Activated B cell treated with CpG ODN at 0.5 μM for 24 hours (primary cell): ENCODE measurements around the gene TNK1. TPM values are rescaled to one million over a fixed set of nuclear protein-coding genes. Genes with fewer than 3 reads are reported as not detected.
A peak's percentile ranks its signal among the peaks of the same experiment; 100 is the strongest.
"Not testable (repeated sequence)": the region's sequence is repeated elsewhere in the genome, so short reads cannot be mapped to it uniquely, and the experiment has no call there.

Source experiments
- ATAC-seq: fragments of 200-7000 bp; cut with Tn5 transposase; one replicate; pipeline ENCODE4 v1.10.0; 2021; ENCODE audit warnings: low read depth, mild to moderate bottlenecking, moderate library complexity
- CTCF ChIA-PET: fragments of 350-600 bp; sonication (Branson Sonifier 250); formaldehyde crosslinking; loops from one replicate; lab custom pipeline; 2021; ENCODE audit warnings: antibody characterized with exemption; lab: Charles Lee
- POLR2A ChIA-PET: fragments of 350-600 bp; sonication (Branson Sonifier 250); formaldehyde crosslinking; loops from one replicate; lab custom pipeline; 2021; ENCODE audit warnings: antibody characterized with exemption; lab: Charles Lee
- DNase-seq: peaks from one replicate; pipeline ENCODE4 v3.0.0; 2022
- H3K27ac Mint-ChIP-seq: one replicate; pipeline ENCODE4 v1.8.0; 2020; ENCODE audit warnings: mixed read lengths
- H3K27me3 Mint-ChIP-seq: one replicate; pipeline ENCODE4 v1.8.0; 2021; ENCODE audit warnings: mixed read lengths
- H3K36me3 Mint-ChIP-seq: one replicate; pipeline ENCODE4 v1.8.0; 2021; ENCODE audit warnings: low read depth, mixed read lengths
- H3K4me1 Mint-ChIP-seq: one replicate; pipeline ENCODE4 v1.8.0; 2021; ENCODE audit warnings: mixed read lengths
- H3K4me3 Mint-ChIP-seq: one replicate; pipeline ENCODE4 v1.8.0; 2020; ENCODE audit warnings: mild to moderate bottlenecking, mixed read lengths
- H3K9me3 Mint-ChIP-seq: one replicate; pipeline ENCODE4 v1.8.0; 2020; ENCODE audit warnings: mixed read lengths
- intact Hi-C: fragments of 100-400 bp; cut with micrococcal nuclease; formaldehyde crosslinking; loops from one replicate; pipeline ENCODE4 v1.15.1; 2024
- total RNA-seq: library from RNA; stranded (reverse); gene quantifications from 2 replicates; pipeline ENCODE4 v1.2.3, GENCODE V29; 2022
- TF ChIP-seq, protein P1 (sequence below): fragments of 200-600 bp; IDR thresholded peaks from one replicate; pipeline ENCODE4 v1.8.0; 2022; ENCODE audit warnings: antibody characterized with exemption, mild to moderate bottlenecking

The TNK1 gene
- total RNA-seq, 1 donor from 2014 or later: 5.8 TPM

DNA sequence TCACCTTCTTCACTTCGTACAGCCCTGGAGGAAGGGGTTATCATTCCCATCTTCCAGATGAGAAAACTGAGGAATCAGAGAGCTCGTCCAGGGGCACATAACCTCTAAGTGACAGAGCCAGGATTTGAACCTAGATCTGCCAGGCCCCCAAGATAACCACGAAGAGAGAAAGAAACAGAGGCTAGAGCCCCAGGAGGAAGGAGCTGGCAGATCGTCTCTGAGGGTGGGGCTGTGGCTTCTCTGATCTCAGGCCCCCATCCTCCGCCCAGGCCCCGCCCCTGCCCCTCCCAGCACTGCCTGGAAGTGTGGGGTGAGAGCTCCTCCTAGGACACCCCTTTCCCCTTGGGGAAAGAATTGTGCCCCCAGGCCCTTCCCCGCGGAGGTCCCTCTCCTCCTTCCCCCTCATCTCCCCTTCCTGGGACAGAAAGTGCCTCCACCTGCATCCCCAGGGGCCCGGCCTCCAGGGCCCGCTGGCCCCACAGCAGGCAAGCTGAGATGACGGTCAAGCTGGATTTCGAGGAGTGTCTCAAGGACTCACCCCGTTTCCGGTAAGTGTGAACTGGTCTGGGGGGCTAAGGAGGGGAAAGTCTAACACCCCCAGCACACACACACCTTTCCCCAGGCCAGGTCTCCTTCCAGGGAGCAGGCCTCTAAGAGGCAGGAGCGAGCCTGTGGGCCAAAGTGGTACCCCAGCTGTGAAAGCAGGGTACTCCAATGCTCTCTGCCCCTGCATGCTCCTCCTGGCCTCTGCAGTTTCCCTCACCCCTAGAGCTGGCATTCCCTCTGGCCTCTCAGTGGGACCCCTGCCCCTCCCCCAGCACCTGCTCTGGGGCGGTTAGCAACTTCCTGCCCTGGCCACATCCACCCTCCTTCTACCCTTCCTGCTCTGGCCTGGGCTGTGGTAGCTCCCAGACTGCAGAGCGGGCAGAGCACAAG lies 44.4 kb upstream of the TNK1 start, which contains the start of gene ACAP1:
Gene ACAP1, plus strand, starts transcription at position 290 of the 936 bp plus-strand sequence. Its CDS starts 206 bp downstream, at position 496.
- POLR2A ChIA-PET: interaction anchor here (0.6 to 3.4 kb wide), 35 partner anchors 9 to 837 kb away, joined by 3 to 48 read pairs (median 5); partner anchors contain the start of genes ACADVL, CD68, DLG4 and DVL2
- DNase-seq (peak; percentile 67), ATAC-seq (peak; percentile 96)
- Mint-ChIP-seq H3K9me3 (no peaks in the 10 kb centered on the region), H3K4me3 (peak within 1 kb of the TSS; percentile 85), H3K27me3 (no peaks in the 10 kb centered on the region), H3K36me3 (peaks cover 26% of the 10 kb centered on the region), H3K4me1 (peaks cover 49% of the 10 kb centered on the region), H3K27ac (peak within 1 kb of the TSS; percentile 98)
- intact Hi-C loops: loop anchor here (1.0 kb wide), 2 partner anchors 7 to 14 kb away; partner anchors contain the start of gene NEURL4
- CTCF ChIA-PET: interaction anchor here (0.7 to 3.8 kb wide), 15 partner anchors 9 to 291 kb away, joined by 3 to 21 read pairs (median 5); partner anchors contain the start of gene SLC2A4
- TF ChIP-seq, protein P1, sequence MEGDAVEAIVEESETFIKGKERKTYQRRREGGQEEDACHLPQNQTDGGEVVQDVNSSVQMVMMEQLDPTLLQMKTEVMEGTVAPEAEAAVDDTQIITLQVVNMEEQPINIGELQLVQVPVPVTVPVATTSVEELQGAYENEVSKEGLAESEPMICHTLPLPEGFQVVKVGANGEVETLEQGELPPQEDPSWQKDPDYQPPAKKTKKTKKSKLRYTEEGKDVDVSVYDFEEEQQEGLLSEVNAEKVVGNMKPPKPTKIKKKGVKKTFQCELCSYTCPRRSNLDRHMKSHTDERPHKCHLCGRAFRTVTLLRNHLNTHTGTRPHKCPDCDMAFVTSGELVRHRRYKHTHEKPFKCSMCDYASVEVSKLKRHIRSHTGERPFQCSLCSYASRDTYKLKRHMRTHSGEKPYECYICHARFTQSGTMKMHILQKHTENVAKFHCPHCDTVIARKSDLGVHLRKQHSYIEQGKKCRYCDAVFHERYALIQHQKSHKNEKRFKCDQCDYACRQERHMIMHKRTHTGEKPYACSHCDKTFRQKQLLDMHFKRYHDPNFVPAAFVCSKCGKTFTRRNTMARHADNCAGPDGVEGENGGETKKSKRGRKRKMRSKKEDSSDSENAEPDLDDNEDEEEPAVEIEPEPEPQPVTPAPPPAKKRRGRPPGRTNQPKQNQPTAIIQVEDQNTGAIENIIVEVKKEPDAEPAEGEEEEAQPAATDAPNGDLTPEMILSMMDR: no peak

DNA sequence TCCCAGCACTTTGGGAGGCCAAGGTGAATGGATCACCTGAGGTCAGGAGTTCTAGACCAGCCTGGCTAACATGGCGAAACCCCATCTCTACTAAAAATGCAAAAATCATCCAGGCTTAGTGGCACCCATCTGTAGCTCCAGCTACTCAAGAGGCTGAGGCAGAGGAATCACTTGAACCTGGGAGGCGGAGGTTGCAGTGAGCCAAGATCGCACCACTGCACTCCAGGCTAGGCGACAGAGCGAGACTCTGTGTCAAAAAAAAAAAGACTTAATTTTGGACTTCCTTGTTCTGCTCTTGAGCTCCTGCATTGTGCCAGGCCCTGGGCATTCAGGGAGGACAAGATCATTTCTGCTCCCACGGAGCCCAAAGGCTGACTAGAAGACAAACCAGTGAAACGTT lies 43.3 kb upstream of the TNK1 start:
- peaks cover 43% of the 10 kb centered on the region for H3K4me1 Mint-ChIP-seq
- not testable (repeated sequence) for H3K9me3 Mint-ChIP-seq, DNase-seq, H3K27me3 Mint-ChIP-seq
- intact Hi-C loops: loop anchor here (1.0 kb wide), 1 partner anchor 8 kb away; the partner anchor contains the start of gene NEURL4
- peak overlapping the region; percentile 98 for H3K27ac Mint-ChIP-seq
- CTCF ChIA-PET: interaction anchor here (0.5 to 3.8 kb wide), 11 partner anchors 8 to 652 kb away, joined by 3 to 21 read pairs (median 6); no protein-coding TSS in a partner anchor
- peaks cover 35% of the 10 kb centered on the region for H3K36me3 Mint-ChIP-seq
- ATAC-seq: peak; percentile 22
- POLR2A ChIA-PET: interaction anchor here (0.7 to 3.4 kb wide), 21 partner anchors 8 to 349 kb away, joined by 3 to 48 read pairs (median 10); partner anchors contain the start of genes CD68, DVL2, GABARAP and GPS2
- peak overlapping the region; percentile 85 for H3K4me3 Mint-ChIP-seq

DNA sequence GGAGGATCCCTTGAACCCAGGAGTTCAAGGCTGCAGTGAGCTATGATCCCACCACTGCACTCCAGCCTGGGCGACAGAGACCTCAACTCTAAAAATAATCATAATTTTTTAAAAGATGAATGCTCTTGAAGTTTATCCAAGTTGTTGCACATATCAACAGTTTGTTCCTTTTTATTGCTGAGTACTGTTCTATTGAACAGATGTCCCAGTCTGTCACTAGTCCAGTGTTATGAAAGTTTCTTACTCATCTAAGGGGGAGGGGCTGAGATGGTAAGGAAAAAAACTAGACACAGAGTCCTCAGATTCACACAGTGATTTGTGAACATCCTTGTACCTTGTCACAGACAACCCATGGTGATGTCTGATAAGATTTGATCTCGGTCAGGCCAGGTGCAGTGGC lies 40.7 kb upstream of the TNK1 start:
- Mint-ChIP-seq H3K27me3 (no peaks in the 10 kb centered on the region), H3K9me3 (no peaks in the 10 kb centered on the region), H3K36me3 (peaks cover 54% of the 10 kb centered on the region), H3K27ac (no peak overlapping the region), H3K4me1 (peaks cover 31% of the 10 kb centered on the region), H3K4me3 (no peak overlapping the region)
- no peak for ATAC-seq
- TF ChIP-seq, protein P1: no peak
- ChIA-PET POLR2A (no interaction called here), CTCF (interaction anchor here (3.8 kb wide), 1 partner anchor 11 kb away, joined by 13 read pairs; no protein-coding TSS in a partner anchor)
- DNase-seq: no peak
- intact Hi-C loops: no loop called here

DNA sequence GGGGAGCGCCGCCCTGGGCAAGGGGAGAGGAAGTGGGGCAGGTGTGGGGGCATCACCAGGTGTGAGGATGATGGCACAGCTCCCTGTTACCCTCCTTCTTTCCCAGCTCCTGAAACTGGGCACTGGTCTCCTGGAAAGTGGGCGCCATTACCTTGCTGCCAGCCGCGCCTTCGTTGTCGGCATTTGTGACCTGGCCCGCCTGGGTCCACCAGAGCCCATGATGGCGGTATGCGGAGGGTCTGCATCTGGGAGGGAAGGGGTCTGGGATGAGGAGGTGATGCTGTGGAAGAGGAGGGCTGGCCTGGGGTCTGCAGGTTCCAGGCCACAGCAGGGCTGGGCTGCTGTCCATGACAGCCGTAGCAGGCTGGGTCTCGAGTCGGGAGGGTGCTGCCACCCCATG lies 39.0 kb upstream of the TNK1 start:
- peaks cover 19% of the 10 kb centered on the region for H3K4me1 Mint-ChIP-seq
- DNase-seq (no peak), ATAC-seq (no peak)
- no peaks in the 10 kb centered on the region for H3K27me3 Mint-ChIP-seq
- no peak overlapping the region for H3K4me3 Mint-ChIP-seq
- H3K9me3 Mint-ChIP-seq: no peaks in the 10 kb centered on the region
- POLR2A ChIA-PET: no interaction called here
- peak overlapping the region; percentile 25 for H3K27ac Mint-ChIP-seq
- CTCF ChIA-PET: no interaction called here
- TF ChIP-seq, protein P1: no peak
- intact Hi-C loops: no loop called here
- peaks cover 60% of the 10 kb centered on the region for H3K36me3 Mint-ChIP-seq

DNA sequence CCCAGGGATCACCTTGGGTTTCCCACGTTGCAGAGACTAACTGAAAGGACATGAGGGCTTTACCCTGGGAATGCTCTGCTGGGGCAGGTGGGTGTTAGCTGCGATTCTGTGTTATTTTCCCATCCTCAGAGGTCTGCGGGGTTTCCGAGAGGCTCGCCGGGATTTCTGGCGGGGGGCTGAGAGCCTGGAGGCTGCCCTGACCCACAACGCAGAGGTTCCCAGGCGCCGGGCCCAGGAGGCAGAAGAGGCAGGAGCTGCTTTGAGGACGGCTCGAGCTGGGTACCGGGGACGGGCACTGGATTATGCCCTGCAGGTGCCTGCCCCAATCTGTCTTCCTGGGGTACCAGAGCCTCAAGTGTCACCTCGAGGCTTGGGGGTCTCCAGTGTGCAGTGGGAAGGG lies 37.6 kb upstream of the TNK1 start:
- peak overlapping the region; percentile 72 for H3K27ac Mint-ChIP-seq
- no peak overlapping the region for H3K4me3 Mint-ChIP-seq
- ATAC-seq (no peak), DNase-seq (no peak)
- H3K36me3 Mint-ChIP-seq: peaks cover 63% of the 10 kb centered on the region
- POLR2A ChIA-PET: interaction anchor here (0.5 to 1.4 kb wide), 2 partner anchors 14 to 141 kb away, joined by 3 to 4 read pairs; partner anchors contain the start of genes NEURL4 and POLR2A
- no peaks in the 10 kb centered on the region for H3K9me3 Mint-ChIP-seq
- CTCF ChIA-PET: interaction anchor here (1.1 to 3.9 kb wide), 2 partner anchors 14 to 297 kb away, joined by 4 to 19 read pairs; partner anchors contain the start of gene NEURL4
- intact Hi-C loops: no loop called here
- H3K4me1 Mint-ChIP-seq: peaks cover 7% of the 10 kb centered on the region
- TF ChIP-seq, protein P1: no peak
- no peaks in the 10 kb centered on the region for H3K27me3 Mint-ChIP-seq
